Mammary epithelial cell (primary cell): ENCODE data around the gene EIF4E.

Source experiments
- CTCF ChIP-seq, 2 donors: IDR thresholded peaks in 1 of 2; conservative IDR thresholded peaks in 1 of 2; 2 replicates each; pipeline ENCODE4 v1.5.1; 2011 to 2012; ENCODE audit warnings: inconsistent platforms in 2 of 2, low read length in 2 of 2, mild to moderate bottlenecking in 2 of 2, control low read depth in 1 of 2, low read depth in 1 of 2; ENCODE audit not compliant: insufficient read depth in 1 of 2; ENCODE audit errors: extremely low read depth in 1 of 2
- EZH2 ChIP-seq: IDR thresholded peaks from 2 replicates; pipeline ENCODE4 v1.6.1; 2012; ENCODE audit warnings: low read length, inconsistent platforms, borderline replicate concordance

DNA sequence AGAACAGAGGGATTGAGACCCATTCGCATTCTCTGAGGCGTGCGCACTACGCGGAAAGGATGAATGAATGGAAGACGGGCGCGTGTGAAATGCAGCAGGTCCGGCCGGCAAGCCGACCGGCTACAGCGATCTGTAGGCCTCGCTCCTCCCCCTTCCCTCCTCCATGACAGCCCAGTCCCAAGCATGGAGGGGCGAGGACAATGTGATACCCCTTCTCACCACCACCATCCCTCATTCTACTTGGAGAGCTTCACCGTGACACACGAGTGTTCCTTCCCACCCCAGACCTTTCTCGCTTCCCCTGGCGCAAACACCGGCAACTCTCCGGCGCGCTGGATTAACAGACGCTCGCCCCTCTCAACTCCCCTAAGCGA lies 815 bp downstream of the EIF4E start:
- no peak for TF ChIP-seq CTCF (conservative IDR thresholded peaks at IDR 0.05 in 1 of 2, IDR thresholded peaks at IDR 0.05 in 1 of 2; ENCODE audit: extremely low read depth in 1 of 2, insufficient read depth in 1 of 2, low read depth in 1 of 2, low read length in 2 of 2)
- no peak for TF ChIP-seq EZH2
